Psoas muscle (tissue), 8 donors: ENCODE data around the gene CCDC12. TPM values are rescaled to one million over a fixed set of nuclear protein-coding genes. Genes with fewer than 3 reads are reported as not detected.

Experiments used
- ATAC-seq, 4 donors: fragments of 200-7000 bp; cut with Tn5 transposase; one replicate each; pipeline ENCODE4 v1.9.1; 2020; ENCODE audit warnings: moderate library complexity in 3 of 4, mild to moderate bottlenecking in 2 of 4
- DNase-seq, 2 donors: peaks; one replicate each; pipeline ENCODE4 v3.0.0-alpha.2; 2020
- H3K27ac ChIP-seq: fragments of 200-600 bp; one replicate; pipeline ENCODE4 v1.8.0; 2022
- H3K27me3 ChIP-seq, 3 donors: fragments of 200-600 bp in 1 of 3; one replicate each; pipeline versions ENCODE4 v1.6.1 to v1.8.0; 2013 to 2022; ENCODE audit warnings: low read length in 2 of 3, mild to moderate bottlenecking in 2 of 3, moderate library complexity in 1 of 3; ENCODE audit not compliant: insufficient read depth in 3 of 3
- H3K36me3 ChIP-seq, 2 donors: fragments of 200-600 bp in 1 of 2; one replicate each; pipeline versions ENCODE4 v1.6.1 to v1.8.0; 2013 to 2022; ENCODE audit warnings: low read depth in 1 of 2, mild to moderate bottlenecking in 1 of 2, moderate library complexity in 1 of 2; ENCODE audit not compliant: insufficient read depth in 1 of 2
- H3K4me1 ChIP-seq: fragments of 200-600 bp; one replicate; pipeline ENCODE4 v1.8.0; 2022
- H3K4me3 ChIP-seq: fragments of 200-600 bp; one replicate; pipeline ENCODE4 v1.8.0; 2022; ENCODE audit warnings: mild to moderate bottlenecking
- H3K9me3 ChIP-seq: fragments of 200-600 bp; one replicate; pipeline ENCODE4 v1.8.0; 2022
- CTCF ChIP-seq: fragments of 200-600 bp; IDR thresholded peaks from one replicate; pipeline ENCODE4 v1.8.0; 2022; ENCODE audit warnings: antibody characterized with exemption
- WGBS, 3 donors: extraction: QIAGEN DNeasy Blood & Tissue Kit; methylation state at CpG; one replicate each; pipeline versions ENCODE4 v1.1.6 to v1.1.7; 2013; 5-methylcytosine and 5-hydroxymethylcytosine counted together
- intact Hi-C, 2 donors: fragments of 100-400 bp; cut with DNase I; formaldehyde crosslinking; loops; one replicate each; pipeline versions ENCODE4 v1.11.0 to v1.14.2; 2022
- polyA plus RNA-seq, 3 donors: library from polyadenylated mRNA; stranded (reverse); fragments of 200-250 nt; gene quantifications; one replicate each; pipeline ENCODE4 v1.2.3, GENCODE V29; 2013
- total RNA-seq, 4 donors: library from RNA; stranded (reverse); fragmentation: NEBNext Ultra II Directional in 2 of 4; extraction: Animal tissue kit (Norgen Biotek cat#: 25700) in 2 of 4; gene quantifications; one replicate each; pipeline versions ENCODE4 v1.2.1 to v1.2.4, GENCODE V29; 2021 to 2023
- donor health status: healthy with polysubstance abuse.
- donor health status: DM: no; HTN: no; CAD: no; lungs with moderate emphysema.
- donor health status: Bipolar disorder and iron deficiency.
- donor health status: healthy.
- donor health status: DM: yes; HTN: yes; CAD: no.
- donor health status: DM: no; HTN: no; CAD: no.
- donor health status: DM: no; HTN: no; CAD: no.
- donor health status: DM: yes; HTN: yes; CAD: no.

The CCDC12 gene
- total and polyA plus RNA-seq, 7 donors: 25.1 to 69.8 (median 36.4) TPM

GRCh38 chr3:46958467-46959160 is 17.9 kb downstream of the CCDC12 start:
- TF ChIP-seq CTCF: no peak
- no peaks in the 10 kb centered on the region for H3K27me3 ChIP-seq
- 65 to 71% (median 69%) methylated on average over 9 of the region's 9 CpGs for WGBS, 3 donors
- no peak for DNase-seq
- H3K9me3 ChIP-seq: no peaks in the 10 kb centered on the region
- H3K27ac ChIP-seq: peak overlapping the region; percentile 78
- peak in 2 of 4 donors; percentile 55 to 65 for ATAC-seq
- H3K4me3 ChIP-seq: no peak overlapping the region
- intact Hi-C loops: no loop called here
- peaks cover 68% of the 10 kb centered on the region for H3K4me1 ChIP-seq
- no peaks in the 10 kb centered on the region for H3K36me3 ChIP-seq

- ATAC-seq: no peak
- Histone ChIP-seq H3K4me3 (no peak overlapping the region), H3K4me1 (peaks cover 81% of the 10 kb centered on the region), H3K27ac (no peak overlapping the region), H3K9me3 (no peaks in the 10 kb centered on the region), H3K27me3 (no peaks in the 10 kb centered on the region), H3K36me3 (no peaks in the 10 kb centered on the region)
- intact Hi-C loops: no loop called here
- no peak for TF ChIP-seq CTCF
- DNase-seq: no peak
- 67 to 79% (median 68%) methylated on average over 11 of the region's 11 CpGs for WGBS, 3 donors
Observed at GRCh38 chr3:46957092-46957820, 19.3 kb downstream of the CCDC12 start.

GRCh38 chr3:46955801-46956259 is 20.7 kb downstream of the CCDC12 start:
- intact Hi-C loops: no loop called here
- Histone ChIP-seq H3K36me3 (no peaks in the 10 kb centered on the region), H3K27ac (no peak overlapping the region), H3K4me3 (no peak overlapping the region), H3K9me3 (no peaks in the 10 kb centered on the region), H3K27me3 (no peaks in the 10 kb centered on the region), H3K4me1 (peaks cover 70% of the 10 kb centered on the region)
- DNase-seq: no peak
- peak in 1 of 4 donors; percentile 33 for ATAC-seq
- no peak for TF ChIP-seq CTCF
- 45 to 63% (median 60%) methylated on average over 3 of the region's 3 CpGs for WGBS, 3 donors

DNA sequence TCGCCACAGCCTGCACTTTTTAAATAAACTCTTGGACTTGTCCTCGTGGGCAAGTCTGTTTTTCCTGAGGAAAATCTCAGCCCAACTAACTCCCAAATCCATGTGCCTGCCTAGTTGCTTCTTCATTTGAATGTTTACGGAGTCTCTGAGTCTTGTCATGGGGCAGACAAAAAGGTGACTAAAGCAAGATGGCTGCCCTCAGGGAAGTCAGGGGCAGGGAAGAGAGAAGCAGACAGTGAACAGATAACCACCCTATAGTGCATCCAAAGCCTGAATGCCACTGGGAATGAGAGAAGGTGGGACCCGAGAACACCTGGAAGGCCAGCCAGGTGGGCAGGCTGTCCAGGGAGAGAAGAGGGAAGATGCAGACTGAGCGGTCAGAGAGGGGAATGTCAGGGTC is 21.4 kb downstream of the CCDC12 start:
- TF ChIP-seq CTCF: no peak
- ATAC-seq: no peak
- H3K4me1 ChIP-seq: peaks cover 70% of the 10 kb centered on the region
- H3K27me3 ChIP-seq: no peaks in the 10 kb centered on the region
- no peak for DNase-seq
- H3K9me3 ChIP-seq: no peaks in the 10 kb centered on the region
- H3K36me3 ChIP-seq: no peaks in the 10 kb centered on the region
- H3K4me3 ChIP-seq: no peak overlapping the region
- no peak overlapping the region for H3K27ac ChIP-seq
- whole genome bisulfite sequencing, 3 donors: 73 to 85% (median 73%) methylated on average over 5 of the region's 5 CpGs
- intact Hi-C loops: no loop called here
